Gastrocnemius medialis (tissue), 4 donors: ENCODE results near the gene FRMD5. TPM values are rescaled to one million over a fixed set of nuclear protein-coding genes. Genes with fewer than 3 reads are reported as not detected.

ENCODE experiments used
- ATAC-seq, 2 donors: fragments of 150-250 bp; one replicate each; pipeline ENCODE4 v1.9.1; 2016
- DNase-seq, 2 donors: peaks; one replicate each; pipeline ENCODE4 v3.0.0-alpha.2; 2019
- H3K27ac ChIP-seq, 4 donors: fragments of 200-600 bp; sonication (generic); 1 replicate in 1 of 4; 2 replicates in 3 of 4; pipeline ENCODE4 v1.5.1; 2016 to 2018; ENCODE audit warnings: mild to moderate bottlenecking in 2 of 4, moderate library complexity in 1 of 4
- H3K27me3 ChIP-seq, 3 donors: fragments of 200-600 bp; sonication (generic) in 2 of 3; 1 replicate in 1 of 3; 2 replicates in 2 of 3; pipeline versions ENCODE4 v1.5.1 to v1.6.0; 2016 to 2019; ENCODE audit warnings: mild to moderate bottlenecking in 1 of 3, moderate library complexity in 1 of 3
- H3K36me3 ChIP-seq, 2 donors: fragments of 200-600 bp; sonication (generic) in 1 of 2; one replicate each; pipeline ENCODE4 v1.5.1; 2017 to 2018
- H3K4me1 ChIP-seq, 2 donors: fragments of 200-600 bp; sonication (generic) in 1 of 2; one replicate each; pipeline ENCODE4 v1.5.1; 2016 to 2017; ENCODE audit warnings: mild to moderate bottlenecking in 2 of 2
- H3K4me3 ChIP-seq, 4 donors: fragments of 200-600 bp; sonication (generic) in 3 of 4; 1 replicate in 1 of 4; 2 replicates in 3 of 4; pipeline ENCODE4 v1.5.1; 2016 to 2019; ENCODE audit warnings: mild to moderate bottlenecking in 2 of 4
- H3K9me3 ChIP-seq, 3 donors: fragments of 200-600 bp; sonication (generic) in 2 of 3; 1 replicate in 1 of 3; 2 replicates in 2 of 3; pipeline ENCODE4 v1.5.1; 2016 to 2019
- POLR2A ChIP-seq, 2 donors: fragments of 450-650 bp; IDR thresholded peaks; one replicate each; pipeline ENCODE4 v1.6.1; 2017; ENCODE audit warnings: antibody characterized with exemption in 2 of 2, mild to moderate bottlenecking in 2 of 2, moderate library complexity in 2 of 2
- in situ Hi-C, 4 donors: fragments of 200-750 bp; cut with MboI; loops; one replicate each; pipeline versions ENCODE4 v1.15.0 to v1.8.0; 2017; ENCODE audit warnings: low sequenced_read_pairs in 4 of 4
- intact Hi-C: fragments of 100-400 bp; cut with DNase I; formaldehyde crosslinking; loops from one replicate; pipeline ENCODE4 v1.15.1; 2023; ENCODE audit warnings: low total_unique reads
- total RNA-seq, 4 donors: library from RNA; depleted of rRNA; stranded (reverse); fragments of >200 nt; gene quantifications; one replicate each; pipeline versions ENCODE4 v1.1.0 to v1.2.3, GENCODE V29; 2016
- TF ChIP-seq, protein P1 (sequence below), 5 experiments: fragments of 450-650 bp in 3 of 5; fragments of 200-600 bp in 2 of 5; sonication (generic) in 2 of 5; IDR thresholded peaks in 4 of 5; conservative IDR thresholded peaks in 1 of 5; 1 replicate in 4 of 5; 2 replicates in 1 of 5; pipeline ENCODE4 v1.5.1; 2016 to 2019; ENCODE audit warnings: antibody characterized with exemption in 5 of 5, mild to moderate bottlenecking in 3 of 5, moderate library complexity in 3 of 5

The FRMD5 gene
- total RNA-seq, 4 donors from 2014 or later, result 0.04 TPM; not detected in 3

- Histone ChIP-seq H3K4me3 (no peak overlapping the region), H3K27me3 (no peaks in the 10 kb centered on the region), H3K27ac (no peak overlapping the region), H3K9me3 (no peaks in the 10 kb centered on the region), H3K36me3 (no peaks in the 10 kb centered on the region), H3K4me1 (no peaks in the 10 kb centered on the region)
- in situ Hi-C loops (no loop called here), intact Hi-C loops (no loop called here)
- DNase-seq, result no peak
- TF ChIP-seq, protein P1, sequence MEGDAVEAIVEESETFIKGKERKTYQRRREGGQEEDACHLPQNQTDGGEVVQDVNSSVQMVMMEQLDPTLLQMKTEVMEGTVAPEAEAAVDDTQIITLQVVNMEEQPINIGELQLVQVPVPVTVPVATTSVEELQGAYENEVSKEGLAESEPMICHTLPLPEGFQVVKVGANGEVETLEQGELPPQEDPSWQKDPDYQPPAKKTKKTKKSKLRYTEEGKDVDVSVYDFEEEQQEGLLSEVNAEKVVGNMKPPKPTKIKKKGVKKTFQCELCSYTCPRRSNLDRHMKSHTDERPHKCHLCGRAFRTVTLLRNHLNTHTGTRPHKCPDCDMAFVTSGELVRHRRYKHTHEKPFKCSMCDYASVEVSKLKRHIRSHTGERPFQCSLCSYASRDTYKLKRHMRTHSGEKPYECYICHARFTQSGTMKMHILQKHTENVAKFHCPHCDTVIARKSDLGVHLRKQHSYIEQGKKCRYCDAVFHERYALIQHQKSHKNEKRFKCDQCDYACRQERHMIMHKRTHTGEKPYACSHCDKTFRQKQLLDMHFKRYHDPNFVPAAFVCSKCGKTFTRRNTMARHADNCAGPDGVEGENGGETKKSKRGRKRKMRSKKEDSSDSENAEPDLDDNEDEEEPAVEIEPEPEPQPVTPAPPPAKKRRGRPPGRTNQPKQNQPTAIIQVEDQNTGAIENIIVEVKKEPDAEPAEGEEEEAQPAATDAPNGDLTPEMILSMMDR (IDR thresholded peaks at IDR 0.05 in 4 of 5, conservative IDR thresholded peaks at IDR 0.05 in 1 of 5), result no peak
- TF ChIP-seq POLR2A (IDR thresholded peaks at IDR 0.05), result no peak
- ATAC-seq, result no peak
Measured at GRCh38 chr15:43991206-43991605, 203.9 kb downstream of the FRMD5 start.

DNA sequence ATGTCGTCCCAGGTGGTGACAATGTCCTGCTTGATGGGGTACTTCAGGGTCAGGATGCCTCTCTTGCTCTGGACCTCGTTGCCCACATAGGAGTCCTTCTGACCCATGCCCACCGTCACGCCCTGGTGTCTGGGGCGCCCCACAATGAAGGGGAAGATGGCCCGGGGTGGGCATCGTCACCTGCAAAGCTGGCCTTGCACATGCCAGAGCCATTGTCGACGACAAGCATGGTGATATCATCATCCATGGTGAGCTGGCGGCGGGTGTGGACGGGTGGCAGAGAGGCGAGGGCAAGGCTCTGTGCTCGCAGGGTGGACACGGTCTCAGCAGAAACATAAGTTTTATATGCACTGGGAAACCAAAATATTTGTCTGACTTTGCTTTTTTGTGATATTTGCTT is 205.1 kb downstream of the FRMD5 start:
- H3K4me1 ChIP-seq, result no peaks in the 10 kb centered on the region
- H3K4me3 ChIP-seq, result no peak overlapping the region
- in situ Hi-C loops, result no loop called here
- TF ChIP-seq POLR2A (IDR thresholded peaks at IDR 0.05), result no peak
- TF ChIP-seq, protein P1 (IDR thresholded peaks at IDR 0.05 in 4 of 5, conservative IDR thresholded peaks at IDR 0.05 in 1 of 5), result no peak
- no peak for DNase-seq
- intact Hi-C loops, result no loop called here
- no peaks in the 10 kb centered on the region for H3K27me3 ChIP-seq
- H3K36me3 ChIP-seq, result no peaks in the 10 kb centered on the region
- no peak overlapping the region for H3K27ac ChIP-seq
- ATAC-seq, result no peak
- H3K9me3 ChIP-seq, result no peaks in the 10 kb centered on the region

- Histone ChIP-seq H3K9me3 (no peaks in the 10 kb centered on the region), H3K27me3 (no peaks in the 10 kb centered on the region), H3K4me3 (no peak overlapping the region), H3K36me3 (no peaks in the 10 kb centered on the region), H3K4me1 (no peaks in the 10 kb centered on the region), H3K27ac (no peak overlapping the region)
- TF ChIP-seq, protein P1 (IDR thresholded peaks at IDR 0.05 in 4 of 5, conservative IDR thresholded peaks at IDR 0.05 in 1 of 5), result no peak
- no peak for TF ChIP-seq POLR2A (IDR thresholded peaks at IDR 0.05)
- no peak for DNase-seq
- ATAC-seq, result no peak
- in situ Hi-C loops (no loop called here), intact Hi-C loops (no loop called here)
Measured at GRCh38 chr15:43988900-43989299, 206.2 kb downstream of the FRMD5 start.

DNA sequence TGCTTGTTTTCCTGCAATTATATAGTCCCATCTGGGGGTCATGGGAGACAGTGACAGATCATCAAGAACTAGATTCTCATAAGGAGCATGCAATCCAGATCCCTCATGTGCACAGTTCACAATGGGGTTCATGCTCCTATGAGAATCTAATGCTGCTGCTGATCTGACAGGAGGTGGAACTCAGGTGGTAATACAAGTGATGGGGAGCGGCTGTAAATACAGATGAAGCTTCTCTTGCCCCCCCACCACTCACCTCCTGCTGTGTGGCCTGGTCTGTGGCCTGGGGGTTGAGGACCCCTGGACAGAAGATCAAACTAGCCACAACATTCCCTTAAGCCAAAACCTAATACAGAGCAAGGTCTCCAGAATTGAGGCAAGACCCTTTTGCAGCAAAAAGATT is 207.1 kb downstream of the FRMD5 start:
- no peaks in the 10 kb centered on the region for H3K4me1 ChIP-seq
- no peak overlapping the region for H3K27ac ChIP-seq
- H3K27me3 ChIP-seq, result no peaks in the 10 kb centered on the region
- no peaks in the 10 kb centered on the region for H3K36me3 ChIP-seq
- H3K9me3 ChIP-seq, result no peaks in the 10 kb centered on the region
- intact Hi-C loops (no loop called here), in situ Hi-C loops (no loop called here)
- H3K4me3 ChIP-seq, result no peak overlapping the region
- TF ChIP-seq, protein P1 (IDR thresholded peaks at IDR 0.05 in 4 of 5, conservative IDR thresholded peaks at IDR 0.05 in 1 of 5), result no peak
- TF ChIP-seq POLR2A (IDR thresholded peaks at IDR 0.05), result no peak
- ATAC-seq, result no peak
- DNase-seq, result no peak

- intact Hi-C loops, result no loop called here
- ATAC-seq, result no peak
- in situ Hi-C loops, result no loop called here
Measured at GRCh38 chr15:43985976-43986680, 208.9 kb downstream of the FRMD5 start.

More at GRCh38 chr15:43985976-43986680, 208.9 kb downstream of the FRMD5 start:
- no peak for TF ChIP-seq POLR2A (IDR thresholded peaks at IDR 0.05)
- TF ChIP-seq, protein P1 (IDR thresholded peaks at IDR 0.05 in 4 of 5, conservative IDR thresholded peaks at IDR 0.05 in 1 of 5), result no peak
- H3K4me1 ChIP-seq, result no peaks in the 10 kb centered on the region
- no peaks in the 10 kb centered on the region for H3K9me3 ChIP-seq
- H3K27ac ChIP-seq, result no peak overlapping the region
- DNase-seq, result no peak
- no peak overlapping the region for H3K4me3 ChIP-seq
- no peaks in the 10 kb centered on the region for H3K36me3 ChIP-seq
- H3K27me3 ChIP-seq, result no peaks in the 10 kb centered on the region
